Ovary (tissue), 9 donors: ENCODE data around the gene IL1B. TPM values are rescaled to one million over a fixed set of nuclear protein-coding genes. Genes with fewer than 3 reads are reported as not detected.

ENCODE experiments used
- DNase-seq, 5 donors: peaks; one replicate each; pipeline ENCODE4 v3.0.0-alpha.2; 2019 to 2020
- H3K27ac ChIP-seq, 2 donors: fragments of 200-600 bp; one replicate each; pipeline versions ENCODE4 v1.5.1 to v1.8.0; 2019 to 2022
- H3K27me3 ChIP-seq: fragments of 200-600 bp; one replicate; pipeline ENCODE4 v1.8.0; 2022
- H3K36me3 ChIP-seq: fragments of 200-600 bp; sonication (generic); one replicate; pipeline ENCODE4 v1.5.1; 2019
- H3K4me1 ChIP-seq: one replicate; pipeline ENCODE4 v1.8.1; 2013; ENCODE audit warnings: mild to moderate bottlenecking, moderate library complexity; ENCODE audit not compliant: insufficient read depth
- H3K4me3 ChIP-seq: fragments of 200-600 bp; sonication (generic); one replicate; pipeline ENCODE4 v1.5.1; 2017
- H3K9me3 ChIP-seq, 2 donors: fragments of 200-600 bp in 1 of 2; sonication (generic) in 1 of 2; one replicate each; pipeline versions ENCODE4 v1.5.1 to v1.8.1; 2013 to 2019; ENCODE audit warnings: mild to moderate bottlenecking in 1 of 2, moderate library complexity in 1 of 2
- CTCF ChIP-seq, 3 donors: fragments of 450-650 bp in 2 of 3; fragments of 200-600 bp in 1 of 3; IDR thresholded peaks; one replicate each; pipeline versions ENCODE4 v1.5.1 to v1.8.0; 2016 to 2022; ENCODE audit warnings: antibody characterized with exemption in 3 of 3, mild to moderate bottlenecking in 1 of 3
- EP300 ChIP-seq: sonication (generic); formaldehyde crosslinking; IDR thresholded peaks from one replicate; pipeline ENCODE4 v1.6.1; 2017; ENCODE audit warnings: antibody characterized with exemption
- POLR2A ChIP-seq: fragments of 450-650 bp; IDR thresholded peaks from one replicate; pipeline ENCODE4 v1.6.1; 2017; ENCODE audit warnings: antibody characterized with exemption, mild to moderate bottlenecking, moderate library complexity
- WGBS, 3 donors: extraction: QIAGEN DNeasy Blood & Tissue Kit in 1 of 3; methylation state at CpG; one replicate each; pipeline versions ENCODE4 v1.1.5 to v1.1.7; 2013 to 2017; 5-methylcytosine and 5-hydroxymethylcytosine counted together
- intact Hi-C, 4 donors: fragments of 100-400 bp; cut with DNase I; formaldehyde crosslinking; loops; one replicate each; pipeline versions ENCODE4 v1.11.0 to v1.15.1; 2022 to 2023
- polyA plus RNA-seq, 2 donors: library from polyadenylated mRNA; stranded (reverse); fragments of 200-250 nt in 1 of 2; fragments of 350-450 nt in 1 of 2; fragmentation: Illumina TruSeq in 1 of 2; extraction: RNeasy Lipid Tissue Mini Kit (QIAGEN cat#74804) in 1 of 2; gene quantifications; one replicate each; pipeline ENCODE4 v1.2.3, GENCODE V29; 2013 to 2014
- total RNA-seq, 7 donors: library from RNA; depleted of rRNA in 2 of 7; stranded (reverse); fragments of >200 nt in 2 of 7; fragmentation: NEBNext Ultra II Directional in 3 of 7; extraction: Animal tissue kit (Norgen Biotek cat#: 25700) in 3 of 7; gene quantifications; one replicate each; pipeline versions ENCODE4 v1.1.0 to v1.2.4, GENCODE V29; 2016 to 2023
- donor health status: DM: no; HTN: no; CAD: no; lungs with moderate emphysema.
- donor health status: DM: no; HTN: no; CAD: no.
- donor health status: Bipolar disorder and iron deficiency.
- donor health status: DM: yes; HTN: yes; CAD: no.
- donor health status: DM: no; HTN: no; CAD: no.
- donor health status: DM: yes; HTN: yes; CAD: no.

IL1B gene
- total and polyA plus RNA-seq, 9 donors: 0.39 to 5.2 (median 2.3) TPM; not detected in 1

- Histone ChIP-seq H3K27me3 (no peaks in the 10 kb centered on the region), H3K27ac (no peak overlapping the region), H3K9me3 (no peaks in the 10 kb centered on the region), H3K4me3 (no peak overlapping the region), H3K36me3 (no peaks in the 10 kb centered on the region), H3K4me1 (no peaks in the 10 kb centered on the region)
- TF ChIP-seq CTCF (IDR thresholded peaks at IDR 0.05): no peak
- TF ChIP-seq POLR2A: no peak
- no peak for TF ChIP-seq EP300
- DNase-seq: no peak
- WGBS, 3 donors: 79 to 95% (median 92%) methylated on average over 3 of the region's 3 CpGs
- intact Hi-C loops: no loop called here
Observed at GRCh38 chr2:112791693-112792230, 44.8 kb downstream of the IL1B start.

- no peak overlapping the region for H3K4me3 ChIP-seq
- 89 to 96% (median 91%) methylated on average over 3 of the region's 3 CpGs for WGBS, 3 donors
- intact Hi-C loops: no loop called here
Observed at GRCh38 chr2:112791019-112791418, 45.6 kb downstream of the IL1B start.

DNA sequence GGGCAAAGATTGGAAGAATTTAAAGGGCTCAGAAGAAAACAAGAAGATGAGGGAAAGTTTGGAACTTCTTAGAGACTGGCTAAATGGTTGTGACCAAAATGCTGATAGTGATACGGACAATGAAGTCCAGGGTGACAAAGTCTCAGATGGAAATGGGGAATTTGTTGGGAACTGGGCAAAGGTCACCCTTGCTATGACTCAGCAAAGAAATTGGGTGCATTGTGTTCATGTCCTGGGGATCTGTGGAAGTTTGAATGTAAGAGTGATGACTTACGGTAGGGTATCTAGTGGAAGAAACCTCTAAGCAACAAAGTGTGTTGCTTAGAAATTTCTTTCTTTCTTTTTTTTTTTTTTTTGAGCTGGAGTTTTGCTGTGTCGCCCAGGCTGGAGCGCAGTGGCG, 46.3 kb downstream of the IL1B start:
- Histone ChIP-seq H3K36me3 (no peaks in the 10 kb centered on the region), H3K27me3 (no peaks in the 10 kb centered on the region), H3K27ac (no peak overlapping the region), H3K9me3 (no peaks in the 10 kb centered on the region), H3K4me3 (no peak overlapping the region), H3K4me1 (no peaks in the 10 kb centered on the region)
- no peak for TF ChIP-seq EP300
- TF ChIP-seq CTCF (IDR thresholded peaks at IDR 0.05): no peak
- TF ChIP-seq POLR2A: no peak
- 89 to 93% (median 92%) methylated on average over 5 of the region's 5 CpGs for WGBS, 3 donors
- DNase-seq: no peak
- intact Hi-C loops: no loop called here

More at GRCh38 chr2:112791019-112791418, 45.6 kb downstream of the IL1B start:
- Histone ChIP-seq H3K9me3 (no peaks in the 10 kb centered on the region), H3K27ac (no peak overlapping the region), H3K27me3 (no peaks in the 10 kb centered on the region), H3K36me3 (no peaks in the 10 kb centered on the region), H3K4me1 (no peaks in the 10 kb centered on the region)
- DNase-seq: no peak
- TF ChIP-seq EP300: no peak
- TF ChIP-seq POLR2A: no peak
- TF ChIP-seq CTCF (IDR thresholded peaks at IDR 0.05): no peak

GRCh38 chr2:112789186-112789585, 47.4 kb downstream of the IL1B start:
- TF ChIP-seq CTCF (IDR thresholded peaks at IDR 0.05) (no peak), POLR2A (no peak), EP300 (no peak)
- no peaks in the 10 kb centered on the region for H3K36me3 ChIP-seq
- 63 to 74% (median 70%) methylated on average over 1 of the region's 1 CpG for WGBS, 3 donors
- no peak overlapping the region for H3K4me3 ChIP-seq
- H3K4me1 ChIP-seq: no peaks in the 10 kb centered on the region
- intact Hi-C loops: no loop called here
- H3K27me3 ChIP-seq: no peaks in the 10 kb centered on the region
- no peak for DNase-seq
- H3K9me3 ChIP-seq: no peaks in the 10 kb centered on the region
- no peak overlapping the region for H3K27ac ChIP-seq
